GM12878 (cell line): Measurements from ENCODE around the gene NUDT9. TPM values are rescaled to one million over a fixed set of nuclear protein-coding genes. Genes with fewer than 3 reads are reported as not detected.

Experiments used
- CEBPB ChIP-seq, 2 experiments: fragments of 150-350 bp in 1 of 2; IDR thresholded peaks; 2 replicates each; pipeline ENCODE4 v1.6.1; 2012 to 2014; ENCODE audit warnings: low read depth in 2 of 2, low read length in 2 of 2, borderline replicate concordance in 1 of 2, inconsistent platforms in 1 of 2
- CHD1 ChIP-seq: IDR thresholded peaks from 2 replicates; pipeline ENCODE4 v1.6.1; 2012; ENCODE audit warnings: low read depth, low read length, improper control_type of control experiment
- CHD2 ChIP-seq: IDR thresholded peaks from 2 replicates; pipeline ENCODE4 v1.6.1; 2011; ENCODE audit warnings: low read depth, low read length, improper control_type of control experiment, borderline replicate concordance
- EED ChIP-seq: sonication (generic); IDR thresholded peaks from 2 replicates; pipeline ENCODE4 v1.6.1; 2016; ENCODE audit warnings: antibody characterized with exemption, low read depth
- HDAC6 ChIP-seq: fragments of 200-600 bp; sonication (generic); IDR thresholded peaks from one replicate; pipeline ENCODE4 v1.8.0; 2017; ENCODE audit warnings: antibody characterized with exemption; ENCODE audit not compliant: unreplicated experiment
- MEF2A ChIP-seq: IDR thresholded peaks from 2 replicates; pipeline ENCODE4 v1.6.1; 2011; ENCODE audit warnings: low read depth, mild to moderate bottlenecking, low read length, moderate library complexity; ENCODE audit not compliant: insufficient read depth
- MTA2 ChIP-seq: fragments of 450-650 bp; IDR thresholded peaks from 2 replicates; pipeline ENCODE4 v1.6.1; 2016; ENCODE audit warnings: low read depth, mild to moderate bottlenecking, moderate library complexity
- MTA3 ChIP-seq: IDR thresholded peaks from 2 replicates; pipeline ENCODE4 v1.6.1; 2012; ENCODE audit warnings: low read length, inconsistent platforms, borderline replicate concordance
- MXI1 ChIP-seq: fragments of 150-350 bp; IDR thresholded peaks from 2 replicates; pipeline ENCODE4 v1.6.1; 2011; ENCODE audit warnings: low read depth, mild to moderate bottlenecking, inconsistent platforms, low read length, improper control_type of control experiment
- PAX5 ChIP-seq: IDR thresholded peaks from 2 replicates; pipeline ENCODE4 v1.6.1; 2011; ENCODE audit warnings: low read depth, low read length, borderline replicate concordance
- RUNX3 ChIP-seq: IDR thresholded peaks from 2 replicates; pipeline ENCODE4 v1.6.1; 2012; ENCODE audit warnings: low read length, inconsistent platforms
- SIX5 ChIP-seq: IDR thresholded peaks from 2 replicates; pipeline ENCODE4 v1.6.1; 2011; ENCODE audit warnings: mild to moderate bottlenecking, low read depth, low read length, moderate library complexity; ENCODE audit not compliant: severe bottlenecking
- SPI1 ChIP-seq: IDR thresholded peaks from 2 replicates; pipeline ENCODE4 v1.6.1; 2011; ENCODE audit warnings: low read depth, mild to moderate bottlenecking, low read length, moderate library complexity, borderline replicate concordance; ENCODE audit not compliant: insufficient read depth
- TCF3 ChIP-seq: IDR thresholded peaks from 2 replicates; pipeline ENCODE4 v1.6.1; 2012; ENCODE audit warnings: low read depth, mild to moderate bottlenecking, low read length, borderline replicate concordance; ENCODE audit not compliant: insufficient read depth
- YBX1 ChIP-seq: fragments of 450-650 bp; IDR thresholded peaks from 2 replicates; pipeline ENCODE4 v1.6.1; 2016; ENCODE audit warnings: antibody characterized with exemption
- YY1 ChIP-seq: IDR thresholded peaks from 2 replicates; pipeline ENCODE4 v1.6.1; 2011; ENCODE audit warnings: low read depth, mild to moderate bottlenecking, low read length
- polyA plus RNA-seq, 11 experiments: library from polyadenylated mRNA; depleted of rRNA in 4 of 11; unstranded in 6 of 11; stranded (reverse) in 5 of 11; fragments of >200 nt; fragmentation: Nextera tagmentation in 4 of 11; fragmentation: Illumina TruSeq in 1 of 11; extraction: Ambion mirVana in 4 of 11; extraction: Trizol in 1 of 11; gene quantifications; 1 replicate in 1 of 11; 2 replicates in 10 of 11; pipeline versions ENCODE4 v1.2.1 to v1.2.3, GENCODE V29; 2011 to 2016; ENCODE audit warnings: inconsistent platforms in 2 of 11, missing spikeins in 2 of 11, low read depth in 1 of 11
- total RNA-seq, 4 experiments: library from RNA; depleted of rRNA in 3 of 4; stranded (reverse); fragments of >200 nt in 3 of 4; fragmentation: Illumina TruSeq in 1 of 4; extraction: Trizol in 1 of 4; gene quantifications; 2 replicates each; pipeline versions ENCODE4 v1.2.1 to v1.2.3, GENCODE V29; 2013 to 2021
- TF ChIP-seq, protein P1 (sequence below): fragments of 450-650 bp; IDR thresholded peaks from 2 replicates; pipeline ENCODE4 v1.6.1; 2014; ENCODE audit warnings: mild to moderate bottlenecking
- TF ChIP-seq, protein P2 (sequence below): fragments of 450-650 bp; IDR thresholded peaks from 2 replicates; pipeline ENCODE4 v1.6.1; 2017; ENCODE audit warnings: mild to moderate bottlenecking
- TF ChIP-seq, protein P3 (sequence below): IDR thresholded peaks from 2 replicates; pipeline ENCODE4 v1.6.1; 2012; ENCODE audit warnings: low read depth, low read length, improper control_type of control experiment
- TF ChIP-seq, protein P4 (sequence below): IDR thresholded peaks from 2 replicates; pipeline ENCODE4 v1.6.1; 2011; ENCODE audit warnings: borderline replicate concordance, low read depth, mild to moderate bottlenecking, moderate library complexity, low read length; ENCODE audit not compliant: insufficient read depth, poor library complexity, severe bottlenecking
- TF ChIP-seq, protein P5 (sequence below): fragments of 450-650 bp; IDR thresholded peaks from 2 replicates; pipeline ENCODE4 v1.6.1; 2016; ENCODE audit warnings: mild to moderate bottlenecking, moderate library complexity, borderline replicate concordance

Gene NUDT9
- total and polyA plus RNA-seq, 10 of the 15 experiments (the other 5 are each of a cell fraction or from before 2014, with no cell fraction given): 8.4 to 28.3 (median 14.6) TPM

DNA sequence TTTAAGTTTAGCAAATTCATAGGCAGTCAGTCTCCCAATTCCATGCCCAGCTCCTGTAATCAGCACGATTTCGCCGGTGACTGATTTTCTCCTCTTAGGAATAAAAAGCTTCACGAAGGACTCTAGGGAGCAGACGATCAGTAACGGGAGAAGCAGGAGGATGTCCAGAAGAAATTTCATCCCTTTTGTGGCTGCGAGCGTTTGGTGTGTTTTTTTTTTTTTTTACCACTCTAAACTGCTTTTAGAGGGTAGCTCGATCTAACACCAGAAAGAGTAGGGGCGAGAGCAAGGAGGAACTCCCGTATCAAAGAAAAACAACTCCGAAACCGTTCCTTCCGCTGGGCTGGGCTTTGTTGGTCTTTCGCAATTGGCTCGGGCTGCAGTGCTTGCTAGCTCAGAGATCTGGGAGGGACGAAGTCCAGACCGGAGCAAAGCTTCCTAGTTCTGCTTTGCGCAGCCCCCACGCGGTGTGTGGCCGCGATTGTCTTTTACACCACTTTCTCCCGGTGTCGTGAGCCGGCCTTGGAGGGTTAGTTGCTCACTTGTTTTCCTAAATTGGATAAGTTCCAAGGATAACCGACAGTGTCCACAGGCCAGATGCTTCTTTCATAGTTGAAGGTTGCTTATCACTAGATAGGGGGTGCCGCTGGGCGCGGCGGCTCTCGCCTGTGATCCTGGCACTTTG is 31.3 kb upstream of the NUDT9 start, which contains the start of gene HSD17B11 (continued):
- TF ChIP-seq CEBPB (IDR thresholded peaks at IDR 0.05; ENCODE audit: borderline replicate concordance in 1 of 2, low read depth in 2 of 2, low read length in 2 of 2): peak in 1 of 2 experiments; percentile 79; a peak in 1 of 4 replicates
- TF ChIP-seq, protein P1, sequence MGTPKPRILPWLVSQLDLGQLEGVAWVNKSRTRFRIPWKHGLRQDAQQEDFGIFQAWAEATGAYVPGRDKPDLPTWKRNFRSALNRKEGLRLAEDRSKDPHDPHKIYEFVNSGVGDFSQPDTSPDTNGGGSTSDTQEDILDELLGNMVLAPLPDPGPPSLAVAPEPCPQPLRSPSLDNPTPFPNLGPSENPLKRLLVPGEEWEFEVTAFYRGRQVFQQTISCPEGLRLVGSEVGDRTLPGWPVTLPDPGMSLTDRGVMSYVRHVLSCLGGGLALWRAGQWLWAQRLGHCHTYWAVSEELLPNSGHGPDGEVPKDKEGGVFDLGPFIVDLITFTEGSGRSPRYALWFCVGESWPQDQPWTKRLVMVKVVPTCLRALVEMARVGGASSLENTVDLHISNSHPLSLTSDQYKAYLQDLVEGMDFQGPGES: no peak
- no peak for TF ChIP-seq HDAC6
- TF ChIP-seq MTA3: no peak
- TF ChIP-seq RUNX3: no peak; the same call in 1 of the 2 replicates
- TF ChIP-seq PAX5: no peak
- peak; percentile 35 for TF ChIP-seq EED
- TF ChIP-seq YY1: peak; percentile 46
- TF ChIP-seq CHD1: no peak
- no peak; the same call in 1 of the 2 replicates for TF ChIP-seq TCF3
- no peak for TF ChIP-seq YBX1
- TF ChIP-seq SPI1: peak; percentile 50; the same call in 1 of the 2 replicates
- TF ChIP-seq MXI1: peak; percentile 67
- TF ChIP-seq CHD2: peak; percentile 67; the same call in 1 of the 2 replicates
- TF ChIP-seq, protein P2, sequence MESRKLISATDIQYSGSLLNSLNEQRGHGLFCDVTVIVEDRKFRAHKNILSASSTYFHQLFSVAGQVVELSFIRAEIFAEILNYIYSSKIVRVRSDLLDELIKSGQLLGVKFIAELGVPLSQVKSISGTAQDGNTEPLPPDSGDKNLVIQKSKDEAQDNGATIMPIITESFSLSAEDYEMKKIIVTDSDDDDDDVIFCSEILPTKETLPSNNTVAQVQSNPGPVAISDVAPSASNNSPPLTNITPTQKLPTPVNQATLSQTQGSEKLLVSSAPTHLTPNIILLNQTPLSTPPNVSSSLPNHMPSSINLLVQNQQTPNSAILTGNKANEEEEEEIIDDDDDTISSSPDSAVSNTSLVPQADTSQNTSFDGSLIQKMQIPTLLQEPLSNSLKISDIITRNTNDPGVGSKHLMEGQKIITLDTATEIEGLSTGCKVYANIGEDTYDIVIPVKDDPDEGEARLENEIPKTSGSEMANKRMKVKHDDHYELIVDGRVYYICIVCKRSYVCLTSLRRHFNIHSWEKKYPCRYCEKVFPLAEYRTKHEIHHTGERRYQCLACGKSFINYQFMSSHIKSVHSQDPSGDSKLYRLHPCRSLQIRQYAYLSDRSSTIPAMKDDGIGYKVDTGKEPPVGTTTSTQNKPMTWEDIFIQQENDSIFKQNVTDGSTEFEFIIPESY: no peak
- TF ChIP-seq, protein P3, sequence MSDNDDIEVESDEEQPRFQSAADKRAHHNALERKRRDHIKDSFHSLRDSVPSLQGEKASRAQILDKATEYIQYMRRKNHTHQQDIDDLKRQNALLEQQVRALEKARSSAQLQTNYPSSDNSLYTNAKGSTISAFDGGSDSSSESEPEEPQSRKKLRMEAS: peak; percentile 62; the same call in 1 of the 2 replicates
- TF ChIP-seq, protein P4, sequence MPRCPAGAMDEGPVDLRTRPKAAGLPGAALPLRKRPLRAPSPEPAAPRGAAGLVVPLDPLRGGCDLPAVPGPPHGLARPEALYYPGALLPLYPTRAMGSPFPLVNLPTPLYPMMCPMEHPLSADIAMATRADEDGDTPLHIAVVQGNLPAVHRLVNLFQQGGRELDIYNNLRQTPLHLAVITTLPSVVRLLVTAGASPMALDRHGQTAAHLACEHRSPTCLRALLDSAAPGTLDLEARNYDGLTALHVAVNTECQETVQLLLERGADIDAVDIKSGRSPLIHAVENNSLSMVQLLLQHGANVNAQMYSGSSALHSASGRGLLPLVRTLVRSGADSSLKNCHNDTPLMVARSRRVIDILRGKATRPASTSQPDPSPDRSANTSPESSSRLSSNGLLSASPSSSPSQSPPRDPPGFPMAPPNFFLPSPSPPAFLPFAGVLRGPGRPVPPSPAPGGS: no peak
- TF ChIP-seq MEF2A: no peak
- no peak for TF ChIP-seq SIX5
- peak; percentile 31; the same call in 1 of the 2 replicates for TF ChIP-seq MTA2
- TF ChIP-seq, protein P5, sequence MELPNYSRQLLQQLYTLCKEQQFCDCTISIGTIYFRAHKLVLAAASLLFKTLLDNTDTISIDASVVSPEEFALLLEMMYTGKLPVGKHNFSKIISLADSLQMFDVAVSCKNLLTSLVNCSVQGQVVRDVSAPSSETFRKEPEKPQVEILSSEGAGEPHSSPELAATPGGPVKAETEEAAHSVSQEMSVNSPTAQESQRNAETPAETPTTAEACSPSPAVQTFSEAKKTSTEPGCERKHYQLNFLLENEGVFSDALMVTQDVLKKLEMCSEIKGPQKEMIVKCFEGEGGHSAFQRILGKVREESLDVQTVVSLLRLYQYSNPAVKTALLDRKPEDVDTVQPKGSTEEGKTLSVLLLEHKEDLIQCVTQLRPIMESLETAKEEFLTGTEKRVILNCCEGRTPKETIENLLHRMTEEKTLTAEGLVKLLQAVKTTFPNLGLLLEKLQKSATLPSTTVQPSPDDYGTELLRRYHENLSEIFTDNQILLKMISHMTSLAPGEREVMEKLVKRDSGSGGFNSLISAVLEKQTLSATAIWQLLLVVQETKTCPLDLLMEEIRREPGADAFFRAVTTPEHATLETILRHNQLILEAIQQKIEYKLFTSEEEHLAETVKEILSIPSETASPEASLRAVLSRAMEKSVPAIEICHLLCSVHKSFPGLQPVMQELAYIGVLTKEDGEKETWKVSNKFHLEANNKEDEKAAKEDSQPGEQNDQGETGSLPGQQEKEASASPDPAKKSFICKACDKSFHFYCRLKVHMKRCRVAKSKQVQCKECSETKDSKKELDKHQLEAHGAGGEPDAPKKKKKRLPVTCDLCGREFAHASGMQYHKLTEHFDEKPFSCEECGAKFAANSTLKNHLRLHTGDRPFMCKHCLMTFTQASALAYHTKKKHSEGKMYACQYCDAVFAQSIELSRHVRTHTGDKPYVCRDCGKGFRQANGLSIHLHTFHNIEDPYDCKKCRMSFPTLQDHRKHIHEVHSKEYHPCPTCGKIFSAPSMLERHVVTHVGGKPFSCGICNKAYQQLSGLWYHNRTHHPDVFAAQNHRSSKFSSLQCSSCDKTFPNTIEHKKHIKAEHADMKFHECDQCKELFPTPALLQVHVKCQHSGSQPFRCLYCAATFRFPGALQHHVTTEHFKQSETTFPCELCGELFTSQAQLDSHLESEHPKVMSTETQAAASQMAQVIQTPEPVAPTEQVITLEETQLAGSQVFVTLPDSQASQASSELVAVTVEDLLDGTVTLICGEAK: no peak
